Activated CD8-positive, alpha-beta memory T cell treated with anti-CD3 and anti-CD28 coated beads, Interleukin-2, amount 50 U/mL, for 4 hours (primary cell): ENCODE measurements around the gene MEOX2.

Experiments
- DNase-seq: peaks from one replicate; pipeline ENCODE4 v3.0.0-alpha.2; 2020

MEOX2 gene

GRCh38 chr7:15686295-15686956, at the start of gene MEOX2:
TSS of gene MEOX2 (minus strand) at chr7:15686683. CDS start at chr7:15686402, 281 bp downstream.
- no peak for DNase-seq

DNA sequence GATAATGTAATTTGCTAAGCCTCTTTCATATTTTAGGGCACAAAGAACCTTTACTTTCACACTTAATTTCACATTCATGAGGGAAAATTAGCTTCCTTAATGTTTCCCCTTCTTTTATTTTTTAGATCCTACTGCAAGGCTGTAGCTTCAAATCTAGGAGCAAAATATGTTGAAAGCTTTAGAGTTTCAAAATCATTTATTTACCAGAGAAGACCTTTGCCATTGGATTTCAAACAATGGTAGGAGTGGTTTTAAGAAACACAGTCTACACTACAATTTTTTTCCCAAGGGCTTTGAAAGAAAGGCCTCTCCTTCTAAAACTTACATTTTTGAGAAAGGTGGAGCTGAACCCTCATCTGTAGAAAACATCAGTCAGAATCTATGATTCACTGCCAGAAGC, 43.3 kb upstream of the MEOX2 start:
- no peak for DNase-seq

DNA sequence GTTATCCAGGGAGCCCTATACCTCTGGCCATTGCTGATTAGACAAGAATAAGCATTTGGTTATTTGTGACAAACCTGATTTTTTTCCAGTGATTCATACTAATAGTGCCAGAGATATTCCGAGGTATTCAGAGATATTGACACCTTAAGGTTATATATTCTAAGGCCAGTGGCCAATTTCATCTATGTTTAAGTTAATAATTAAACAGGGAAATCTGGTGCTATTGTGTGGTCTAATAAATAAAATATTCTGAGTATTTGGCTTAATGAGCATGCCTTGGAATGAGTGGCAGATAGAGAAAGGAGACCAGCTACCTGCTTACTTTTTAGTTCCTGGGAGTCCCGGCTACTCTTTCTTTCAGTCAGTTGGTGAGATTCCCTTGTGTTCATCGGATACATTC, 38.6 kb upstream of the MEOX2 start:
- no peak for DNase-seq

GRCh38 chr7:15723841-15724240, 37.4 kb upstream of the MEOX2 start:
- DNase-seq = no peak

GRCh38 chr7:15720849-15721471, 34.5 kb upstream of the MEOX2 start:
- DNase-seq = no peak

- DNase-seq = no peak
Measured at GRCh38 chr7:15719311-15719710, 32.8 kb upstream of the MEOX2 start.

GRCh38 chr7:15715435-15715834, 29.0 kb upstream of the MEOX2 start:
- no peak for DNase-seq

DNA sequence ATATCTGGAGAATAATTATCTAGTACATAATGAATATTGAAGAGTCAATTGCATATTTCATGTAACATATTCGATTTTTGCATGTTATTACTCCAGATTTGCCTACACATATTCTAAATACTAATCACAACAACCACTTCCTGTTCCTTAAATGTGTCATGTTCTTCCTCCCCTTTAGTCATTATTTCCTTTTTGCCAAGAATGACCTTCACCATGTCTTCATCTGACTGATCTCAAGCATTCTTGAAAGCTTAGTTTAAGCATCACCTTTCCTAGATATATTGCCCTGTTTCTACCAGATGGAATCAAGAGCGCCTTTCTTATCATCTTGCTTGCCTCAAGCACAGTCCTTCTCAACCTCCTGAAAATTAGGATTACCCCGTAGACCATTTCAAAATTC, 23.5 kb upstream of the MEOX2 start:
- DNase-seq = no peak

DNA sequence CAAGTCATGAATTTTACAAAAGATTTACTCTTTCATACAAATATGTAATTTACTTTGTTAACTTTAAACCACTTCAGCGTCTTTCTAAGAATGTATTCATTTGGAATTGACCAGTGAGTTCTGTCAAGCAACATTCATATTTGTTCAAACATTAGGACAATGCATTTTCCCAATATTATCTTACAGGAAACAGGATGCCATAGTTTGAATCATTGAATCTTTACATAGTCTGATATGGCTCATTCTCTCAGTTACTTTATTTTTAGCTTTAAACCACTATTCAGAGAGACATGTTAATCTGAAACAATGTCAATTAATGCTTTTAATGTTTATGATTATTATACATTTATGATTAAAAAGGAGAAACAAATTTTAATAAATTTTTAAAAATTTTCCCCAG, 21.1 kb upstream of the MEOX2 start:
- no peak for DNase-seq

DNA sequence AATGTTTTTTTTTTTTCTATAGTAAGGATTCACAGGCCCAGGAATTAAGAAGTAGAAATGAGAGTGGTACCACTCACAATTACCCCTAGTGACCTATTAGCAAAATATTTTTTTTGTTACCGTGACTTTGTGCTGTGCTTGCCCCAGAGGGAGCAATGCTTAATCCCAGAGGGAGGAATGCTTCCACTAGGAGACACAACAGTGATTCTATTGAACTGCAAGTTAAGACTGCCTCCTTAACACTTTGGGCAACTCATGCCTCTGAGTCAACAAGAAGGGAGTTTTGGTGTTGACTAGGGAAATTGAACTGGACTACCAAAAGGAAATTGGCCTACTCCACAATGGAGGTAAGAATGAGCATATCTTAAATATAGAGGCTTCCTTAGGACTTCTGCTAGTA, 17.2 kb upstream of the MEOX2 start:
- DNase-seq = no peak

DNA sequence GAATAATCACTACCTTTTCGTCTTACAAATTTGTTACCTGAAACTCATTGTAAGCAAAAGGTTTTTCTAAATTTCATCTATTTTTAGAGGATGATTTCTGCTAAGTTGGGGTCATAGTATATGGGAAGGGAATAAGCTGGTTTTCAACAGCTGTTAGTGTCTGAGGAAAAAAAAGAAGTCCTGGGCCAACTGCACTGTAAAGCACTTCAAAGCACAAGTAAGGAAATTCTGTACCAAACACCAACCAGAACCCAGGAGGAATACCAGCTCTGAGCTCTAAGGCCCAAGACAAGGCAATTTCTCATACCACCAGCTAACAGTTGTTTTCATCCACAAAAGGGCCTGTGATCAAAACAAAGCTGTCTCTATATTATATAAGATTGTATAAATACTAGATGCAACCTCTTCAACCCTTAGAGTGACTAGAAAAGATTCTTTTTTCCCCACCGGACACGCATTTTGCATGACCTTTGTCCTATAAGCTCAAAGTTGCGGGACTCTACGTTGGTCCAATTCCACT, 6.1 kb upstream of the MEOX2 start:
- no peak for DNase-seq

- no peak for DNase-seq
Measured at GRCh38 chr7:15688911-15689310, 2.4 kb upstream of the MEOX2 start.

- DNase-seq = no peak
Measured at GRCh38 chr7:15688279-15688626, 1.8 kb upstream of the MEOX2 start.

DNA sequence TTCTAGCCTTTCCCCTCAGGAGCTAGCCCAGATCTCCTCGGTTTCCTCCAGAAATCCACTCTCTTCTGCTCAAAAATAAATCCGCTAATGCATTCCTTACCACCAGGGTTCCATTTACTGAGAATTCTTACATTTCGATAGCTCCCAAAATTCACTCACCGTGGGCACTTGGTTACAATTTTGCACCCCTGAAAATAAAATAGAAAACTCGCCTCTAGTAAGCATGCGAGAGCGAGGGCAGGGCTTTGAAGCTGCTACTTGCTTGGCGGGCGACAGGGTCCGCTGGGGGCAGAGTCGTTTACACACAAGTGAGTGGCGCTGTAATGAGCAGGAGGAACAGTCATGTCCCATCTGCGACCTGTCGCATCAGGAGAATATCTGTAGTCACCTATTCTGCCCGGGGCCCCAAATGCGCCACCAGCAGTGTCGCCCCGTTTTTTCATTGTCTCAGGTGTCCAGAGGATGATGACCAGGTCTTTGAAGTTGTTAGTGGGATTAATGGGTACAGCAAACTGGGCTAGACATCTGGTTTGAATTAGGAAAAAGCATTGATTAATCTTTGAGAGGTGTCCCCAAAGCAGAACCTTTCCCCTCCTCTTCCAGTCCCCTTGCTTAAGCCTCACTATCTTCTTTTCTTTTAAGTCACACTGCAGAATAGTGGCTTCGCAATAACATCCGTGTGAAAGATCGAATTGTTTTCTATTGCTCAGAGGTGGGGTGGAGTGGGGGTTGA, 1.2 kb upstream of the MEOX2 start:
- no peak for DNase-seq

- DNase-seq = no peak
Measured at GRCh38 chr7:15686957-15687545, 568 bp upstream of the MEOX2 start.

DNA sequence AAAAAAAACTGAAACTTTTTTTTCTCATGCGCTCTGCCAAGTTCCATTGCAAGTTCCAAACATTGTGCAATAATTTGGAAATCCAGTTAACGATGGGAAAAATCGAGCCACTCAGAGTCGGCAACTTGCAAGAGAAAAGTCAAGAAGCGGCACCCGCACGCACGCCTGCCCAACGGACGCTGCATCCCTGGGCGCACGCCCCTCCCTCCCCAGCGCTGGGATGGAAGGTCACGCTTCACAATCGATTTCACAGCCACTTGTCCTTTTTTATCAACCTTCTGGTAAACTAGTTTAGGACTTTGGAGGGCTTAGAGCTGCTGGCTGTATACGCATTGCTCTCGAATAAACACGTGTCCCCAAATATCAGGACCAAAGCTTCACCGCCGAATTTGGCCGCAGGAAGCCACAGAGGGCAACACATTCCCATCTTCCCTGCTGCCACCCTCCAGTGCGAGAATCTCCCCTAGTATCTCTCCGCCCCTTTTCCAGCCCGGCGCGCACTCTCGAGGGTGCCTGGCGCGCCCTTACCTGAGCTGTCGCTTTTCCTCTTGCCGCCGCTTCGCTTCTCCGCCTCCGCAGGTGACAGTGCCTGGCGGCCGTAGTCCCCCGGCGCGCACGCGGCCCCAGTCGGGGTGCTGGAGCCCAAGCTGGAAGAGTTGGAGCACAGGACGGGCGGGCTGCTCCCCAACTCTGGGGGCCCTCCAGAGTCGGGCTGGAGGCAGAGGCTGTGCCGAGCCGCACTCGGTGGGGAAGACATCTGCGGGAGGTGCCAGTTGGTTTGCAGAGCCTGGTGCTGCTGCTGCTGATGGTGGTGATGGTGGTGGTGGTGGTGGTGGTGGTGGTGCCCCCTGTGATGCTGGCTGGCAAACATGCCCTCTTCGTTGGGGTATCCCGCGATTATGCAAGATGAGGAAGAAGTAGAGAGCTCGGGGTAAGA, 857 bp downstream of the MEOX2 start:
- no peak for DNase-seq

GRCh38 chr7:15684871-15685270, 1.6 kb downstream of the MEOX2 start:
- DNase-seq = no peak

DNA sequence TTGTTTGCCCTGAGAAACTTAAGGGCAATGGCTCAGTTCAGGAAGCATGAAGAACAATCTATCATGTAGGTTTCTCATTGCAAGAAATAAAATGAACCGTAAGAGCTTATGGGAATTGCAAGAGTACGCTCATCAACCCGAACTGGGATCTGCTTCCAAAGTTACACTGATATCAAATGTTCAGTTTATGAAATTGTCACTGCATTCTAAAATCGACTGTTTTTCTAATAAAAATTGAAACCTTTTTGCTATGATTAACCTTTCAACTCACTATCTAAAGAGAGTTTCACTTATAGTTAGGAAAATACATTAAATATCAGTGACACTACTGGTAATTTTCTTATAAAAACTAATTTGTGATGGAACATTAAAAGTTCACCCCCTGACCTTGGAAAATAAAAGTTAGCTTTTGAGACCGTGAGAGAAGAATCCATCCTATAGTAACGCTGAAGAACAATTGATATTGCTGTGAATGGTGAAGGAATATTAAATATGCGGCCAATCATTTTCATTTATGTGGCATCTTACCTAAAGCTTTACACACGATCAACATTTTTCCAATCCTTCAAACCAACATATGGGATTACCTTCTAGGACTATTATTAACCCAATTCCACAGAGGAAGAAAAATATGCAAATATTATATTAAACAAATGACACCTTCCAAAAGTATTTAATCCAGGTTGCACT, 2.2 kb downstream of the MEOX2 start:
- no peak for DNase-seq

- DNase-seq = no peak
Measured at GRCh38 chr7:15682751-15683245, 3.7 kb downstream of the MEOX2 start.

- DNase-seq = no peak
Measured at GRCh38 chr7:15682111-15682510, 4.4 kb downstream of the MEOX2 start.

- no peak for DNase-seq
Measured at GRCh38 chr7:15681631-15682030, 4.9 kb downstream of the MEOX2 start.

GRCh38 chr7:15681186-15681585, 5.3 kb downstream of the MEOX2 start:
- DNase-seq = no peak
